H9 (cell line): Measurements from ENCODE around the gene MTHFS. TPM values are rescaled to one million over a fixed set of nuclear protein-coding genes. Genes with fewer than 3 reads are reported as not detected.

Experiments
- DNase-seq: peaks from one replicate; pipeline ENCODE4 v3.0.0-alpha.2; 2017
- H2AFZ ChIP-seq: one replicate; pipeline ENCODE4 v1.6.1; 2013; ENCODE audit warnings: mild to moderate bottlenecking, low read length, control low read depth, moderate library complexity
- H2AK5ac ChIP-seq: 2 replicates; pipeline ENCODE4 v1.6.1; 2013; ENCODE audit warnings: low read length, control low read depth, mixed read lengths; ENCODE audit not compliant: insufficient read length
- H2BK120ac ChIP-seq: one replicate; pipeline ENCODE4 v1.6.1; 2013; ENCODE audit warnings: low read depth, mild to moderate bottlenecking, low read length, control low read depth, inconsistent platforms; ENCODE audit not compliant: poor library complexity, severe bottlenecking
- H2BK12ac ChIP-seq: 2 replicates; pipeline ENCODE4 v1.6.1; 2013; ENCODE audit warnings: low read length, control low read depth, mixed read lengths, low read depth; ENCODE audit not compliant: insufficient read length
- H2BK15ac ChIP-seq: 2 replicates; pipeline ENCODE4 v1.6.1; 2013; ENCODE audit warnings: low read depth, low read length, control low read depth
- H2BK20ac ChIP-seq: one replicate; pipeline ENCODE4 v1.6.1; 2013; ENCODE audit warnings: low read depth, mild to moderate bottlenecking, low read length, control low read depth, inconsistent platforms; ENCODE audit not compliant: poor library complexity, severe bottlenecking
- H2BK5ac ChIP-seq: 2 replicates; pipeline ENCODE4 v1.6.1; 2013; ENCODE audit warnings: low read length, control low read depth, mixed read lengths; ENCODE audit not compliant: insufficient read length
- H3K14ac ChIP-seq: 2 replicates; pipeline ENCODE4 v1.6.1; 2013; ENCODE audit warnings: low read length, control low read depth; ENCODE audit not compliant: insufficient read depth
- H3K18ac ChIP-seq: 2 replicates; pipeline ENCODE4 v1.6.1; 2013; ENCODE audit warnings: low read depth, mild to moderate bottlenecking, mixed read lengths, low read length, control low read depth; ENCODE audit not compliant: insufficient read length
- H3K23ac ChIP-seq: 2 replicates; pipeline ENCODE4 v1.6.1; 2013; ENCODE audit warnings: low read length, control low read depth, mixed read lengths, low read depth; ENCODE audit not compliant: insufficient read length
- H3K23me2 ChIP-seq: 2 replicates; pipeline ENCODE4 v1.6.1; 2013; ENCODE audit warnings: low read depth, mild to moderate bottlenecking, mixed read lengths, low read length, control low read depth; ENCODE audit not compliant: insufficient read length, poor library complexity, severe bottlenecking
- H3K27ac ChIP-seq: 2 replicates; pipeline ENCODE4 v1.5.1; 2013; ENCODE audit warnings: low read length, control low read depth, mixed read lengths, low read depth; ENCODE audit not compliant: insufficient read length
- H3K27me3 ChIP-seq: 2 replicates; pipeline ENCODE4 v1.6.1; 2013; ENCODE audit warnings: low read length, control low read depth, inconsistent platforms; ENCODE audit not compliant: insufficient read depth
- H3K4ac ChIP-seq: 2 replicates; pipeline ENCODE4 v1.6.1; 2013; ENCODE audit warnings: low read depth, mild to moderate bottlenecking, control low read depth, inconsistent platforms, low read length, moderate library complexity
- H3K4me1 ChIP-seq: 2 replicates; pipeline ENCODE4 v1.6.1; 2013; ENCODE audit warnings: low read length, control low read depth, inconsistent platforms; ENCODE audit not compliant: insufficient read depth
- H3K4me2 ChIP-seq: 2 replicates; pipeline ENCODE4 v1.6.1; 2013; ENCODE audit warnings: low read length, control low read depth, mixed read lengths; ENCODE audit not compliant: insufficient read length, insufficient read depth
- H3K56ac ChIP-seq: 2 replicates; pipeline ENCODE4 v1.6.1; 2013; ENCODE audit warnings: low read depth, mild to moderate bottlenecking, mixed read lengths, low read length, control low read depth; ENCODE audit not compliant: insufficient read length
- H3K79me1 ChIP-seq: 2 replicates; pipeline ENCODE4 v1.6.1; 2013; ENCODE audit warnings: low read depth, mild to moderate bottlenecking, moderate library complexity, low read length, control low read depth, inconsistent platforms; ENCODE audit not compliant: insufficient read depth, poor library complexity, severe bottlenecking
- H3K79me2 ChIP-seq: 2 replicates; pipeline ENCODE4 v1.6.1; 2013; ENCODE audit warnings: low read length, control low read depth, inconsistent platforms; ENCODE audit not compliant: insufficient read depth
- H3K9ac ChIP-seq: 2 replicates; pipeline ENCODE4 v1.6.1; 2013; ENCODE audit warnings: low read length, control low read depth, mixed read lengths; ENCODE audit not compliant: insufficient read length; ENCODE audit errors: extremely low read depth
- H3K9me3 ChIP-seq: one replicate; pipeline ENCODE4 v1.6.1; 2013; ENCODE audit warnings: low read depth, low read length, inconsistent platforms; ENCODE audit not compliant: control insufficient read depth
- H3T11ph ChIP-seq: one replicate; pipeline ENCODE4 v1.6.1; 2013; ENCODE audit warnings: mild to moderate bottlenecking, low read length, control low read depth, inconsistent platforms
- H4K20me1 ChIP-seq: one replicate; pipeline ENCODE4 v1.6.1; 2013; ENCODE audit not compliant: control insufficient read depth, insufficient read length, insufficient read depth
- H4K5ac ChIP-seq: 2 replicates; pipeline ENCODE4 v1.6.1; 2013; ENCODE audit warnings: low read depth, mild to moderate bottlenecking, mixed read lengths, low read length, control low read depth; ENCODE audit not compliant: insufficient read length
- H4K8ac ChIP-seq: replicated peaks from 2 replicates; pipeline ENCODE4 v1.6.1; 2013; ENCODE audit warnings: low read length, control low read depth, mixed read lengths, low read depth; ENCODE audit not compliant: insufficient read length
- H4K91ac ChIP-seq: 2 replicates; pipeline ENCODE4 v1.6.1; 2013; ENCODE audit warnings: low read depth, mild to moderate bottlenecking, moderate library complexity, mixed read lengths, low read length, control low read depth; ENCODE audit not compliant: insufficient read length
- H3K27ac Mint-ChIP-seq, 3 experiments: 2 replicates in 2 of 3; 3 replicates in 1 of 3; pipeline ENCODE4 v1.8.0; 2020 to 2021; ENCODE audit warnings: mixed read lengths in 3 of 3, mild to moderate bottlenecking in 1 of 3, moderate library complexity in 1 of 3
- H3K27me3 Mint-ChIP-seq: 2 replicates; pipeline ENCODE4 v1.8.0; 2021; ENCODE audit warnings: low read depth, mild to moderate bottlenecking, moderate library complexity, mixed read lengths
- H3K36me3 Mint-ChIP-seq, 3 experiments: 2 replicates in 2 of 3; 3 replicates in 1 of 3; pipeline ENCODE4 v1.8.0; 2020 to 2021; ENCODE audit warnings: low read depth in 3 of 3, mixed read lengths in 3 of 3; ENCODE audit not compliant: insufficient read depth in 1 of 3
- H3K4me1 Mint-ChIP-seq, 2 experiments: 2 replicates each; pipeline ENCODE4 v1.8.0; 2020; ENCODE audit warnings: mixed read lengths in 2 of 2
- H3K4me3 Mint-ChIP-seq, 2 experiments: 2 replicates in 1 of 2; 3 replicates in 1 of 2; pipeline ENCODE4 v1.8.0; 2020 to 2021; ENCODE audit warnings: mild to moderate bottlenecking in 2 of 2, mixed read lengths in 2 of 2, moderate library complexity in 1 of 2
- H3K9me3 Mint-ChIP-seq, 2 experiments: 2 replicates in 1 of 2; 3 replicates in 1 of 2; pipeline ENCODE4 v1.8.0; 2020; ENCODE audit warnings: mild to moderate bottlenecking in 2 of 2, mixed read lengths in 2 of 2, moderate library complexity in 1 of 2
- WGBS: extraction: QIAGEN DNeasy Blood & Tissue Kit; methylation state at CpG from one replicate; pipeline ENCODE4 v1.1.7; 2013; ENCODE audit warnings: missing lambda C conversion rate, low lambda C conversion rate, mixed read lengths; ENCODE audit not compliant: insufficient read length; ENCODE audit errors: extremely low coverage; 5-methylcytosine and 5-hydroxymethylcytosine counted together
- total RNA-seq: library from RNA; stranded (reverse); gene quantifications from 2 replicates; pipeline ENCODE4 v1.2.1, GENCODE V29; 2021
- TF ChIP-seq, protein P1 (sequence below): fragments of 200-600 bp; sonication (generic); conservative IDR thresholded peaks from 3 replicates; pipeline ENCODE4 v1.8.0; 2021; ENCODE audit warnings: antibody characterized with exemption, mild to moderate bottlenecking

MTHFS gene
- total RNA-seq, 1 experiment from 2014 or later = 36.9 TPM

DNA sequence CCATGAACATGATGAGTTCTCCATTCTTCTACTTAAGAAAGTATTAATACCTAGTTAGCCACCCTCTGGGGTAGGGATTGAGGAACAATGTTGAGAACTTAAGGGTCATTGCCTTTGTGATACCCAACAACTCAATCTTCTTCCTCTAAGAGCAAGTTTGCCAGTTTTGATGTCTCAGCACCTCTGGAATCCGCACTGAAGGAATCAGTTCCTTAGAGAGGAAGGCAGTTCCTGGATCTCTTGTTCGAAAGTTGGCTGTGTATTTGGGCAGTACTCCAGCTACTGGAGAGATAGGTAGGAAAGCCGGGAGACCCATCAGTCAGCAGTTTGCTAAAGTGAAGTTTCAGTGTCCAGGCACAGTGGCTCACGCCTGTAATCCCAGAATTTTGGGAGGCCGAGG lies 35.6 kb upstream of the MTHFS start:
- no peaks in the 10 kb centered on the region for H3K27me3 ChIP-seq
- H3K4me1 ChIP-seq = no peaks in the 10 kb centered on the region
- no peak for DNase-seq
- no peak overlapping the region for H2AFZ ChIP-seq
- Mint-ChIP-seq H3K4me1 (no peaks in the 10 kb centered on the region), H3K27ac (no peak overlapping the region), H3K27me3 (peaks cover 16% of the 10 kb centered on the region), H3K4me3 (no peak overlapping the region), H3K36me3 (no peaks in the 10 kb centered on the region; a peak in 1 of 7 replicates), H3K9me3 (peaks cover 0 to 3% of the 10 kb centered on the region in 2 experiments; a peak in 2 of 5 replicates)
- no peaks in the 10 kb centered on the region for H3K79me2 ChIP-seq
- H3K79me1 ChIP-seq = no peaks in the 10 kb centered on the region
- no peak overlapping the region for H2BK15ac ChIP-seq
- no peak overlapping the region for H3K23ac ChIP-seq
- no peaks in the 10 kb centered on the region for H3K9me3 ChIP-seq
- no peak overlapping the region for H2BK5ac ChIP-seq
- no peak overlapping the region for H3K9ac ChIP-seq
- no peak overlapping the region for H2BK120ac ChIP-seq
- WGBS = no CpG with 5 or more reads among the region's 5 CpGs
- no peak overlapping the region for H3K4me2 ChIP-seq
- no peak overlapping the region for H3T11ph ChIP-seq
- TF ChIP-seq, protein P1, sequence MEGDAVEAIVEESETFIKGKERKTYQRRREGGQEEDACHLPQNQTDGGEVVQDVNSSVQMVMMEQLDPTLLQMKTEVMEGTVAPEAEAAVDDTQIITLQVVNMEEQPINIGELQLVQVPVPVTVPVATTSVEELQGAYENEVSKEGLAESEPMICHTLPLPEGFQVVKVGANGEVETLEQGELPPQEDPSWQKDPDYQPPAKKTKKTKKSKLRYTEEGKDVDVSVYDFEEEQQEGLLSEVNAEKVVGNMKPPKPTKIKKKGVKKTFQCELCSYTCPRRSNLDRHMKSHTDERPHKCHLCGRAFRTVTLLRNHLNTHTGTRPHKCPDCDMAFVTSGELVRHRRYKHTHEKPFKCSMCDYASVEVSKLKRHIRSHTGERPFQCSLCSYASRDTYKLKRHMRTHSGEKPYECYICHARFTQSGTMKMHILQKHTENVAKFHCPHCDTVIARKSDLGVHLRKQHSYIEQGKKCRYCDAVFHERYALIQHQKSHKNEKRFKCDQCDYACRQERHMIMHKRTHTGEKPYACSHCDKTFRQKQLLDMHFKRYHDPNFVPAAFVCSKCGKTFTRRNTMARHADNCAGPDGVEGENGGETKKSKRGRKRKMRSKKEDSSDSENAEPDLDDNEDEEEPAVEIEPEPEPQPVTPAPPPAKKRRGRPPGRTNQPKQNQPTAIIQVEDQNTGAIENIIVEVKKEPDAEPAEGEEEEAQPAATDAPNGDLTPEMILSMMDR = no peak
- no peak overlapping the region for H2BK12ac ChIP-seq
- H2AK5ac ChIP-seq = no peak overlapping the region
- peaks cover 3% of the 10 kb centered on the region for H4K20me1 ChIP-seq
- no peak overlapping the region for H3K18ac ChIP-seq
- H4K8ac ChIP-seq = no peak overlapping the region
- no peak overlapping the region for H4K5ac ChIP-seq
- H3K14ac ChIP-seq = no peak overlapping the region
- H3K56ac ChIP-seq = no peak overlapping the region
- no peak overlapping the region for H4K91ac ChIP-seq
- no peak overlapping the region for H3K4ac ChIP-seq
- no peaks in the 10 kb centered on the region for H3K23me2 ChIP-seq
- H3K27ac ChIP-seq = no peak overlapping the region
- H2BK20ac ChIP-seq = no peak overlapping the region
